MM.1S (cell line): ENCODE results near the gene ATP5F1E.

Experiments
- EZH2 ChIP-seq: fragments of 300-600 bp; sonication (generic); optimal IDR thresholded peaks from 2 replicates; pipeline ENCODE3; 2017; ENCODE audit warnings: low read depth, mild to moderate bottlenecking, antibody characterized with exemption, low read length, mixed read lengths
- TF ChIP-seq, protein P1 (sequence below): fragments of 300-600 bp; sonication (generic); IDR thresholded peaks from 2 replicates; pipeline ENCODE4 v1.5.1; 2016; ENCODE audit warnings: antibody characterized with exemption, low read length, mixed read lengths

DNA sequence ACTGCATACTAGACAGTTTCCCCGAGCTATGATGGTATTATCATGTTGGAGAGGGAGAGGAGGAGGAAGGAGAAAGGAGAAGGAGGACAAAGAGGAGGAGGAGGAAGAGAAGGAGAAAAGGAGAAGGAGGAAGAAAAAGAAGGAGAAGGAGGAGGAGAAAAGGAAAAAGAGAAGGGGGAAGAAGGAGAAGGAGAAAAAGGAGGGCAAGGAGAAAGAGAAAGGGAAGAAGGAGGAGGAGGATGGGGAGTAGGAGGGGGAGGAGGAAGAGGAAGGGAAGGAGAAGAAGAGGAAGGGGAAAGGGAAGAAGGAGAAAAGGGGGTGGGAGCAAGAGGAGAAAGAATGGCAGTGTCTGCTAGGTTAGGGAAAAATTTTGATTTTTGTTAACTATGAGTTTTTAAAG lies 45.6 kb upstream of the ATP5F1E start:
- TF ChIP-seq, protein P1, sequence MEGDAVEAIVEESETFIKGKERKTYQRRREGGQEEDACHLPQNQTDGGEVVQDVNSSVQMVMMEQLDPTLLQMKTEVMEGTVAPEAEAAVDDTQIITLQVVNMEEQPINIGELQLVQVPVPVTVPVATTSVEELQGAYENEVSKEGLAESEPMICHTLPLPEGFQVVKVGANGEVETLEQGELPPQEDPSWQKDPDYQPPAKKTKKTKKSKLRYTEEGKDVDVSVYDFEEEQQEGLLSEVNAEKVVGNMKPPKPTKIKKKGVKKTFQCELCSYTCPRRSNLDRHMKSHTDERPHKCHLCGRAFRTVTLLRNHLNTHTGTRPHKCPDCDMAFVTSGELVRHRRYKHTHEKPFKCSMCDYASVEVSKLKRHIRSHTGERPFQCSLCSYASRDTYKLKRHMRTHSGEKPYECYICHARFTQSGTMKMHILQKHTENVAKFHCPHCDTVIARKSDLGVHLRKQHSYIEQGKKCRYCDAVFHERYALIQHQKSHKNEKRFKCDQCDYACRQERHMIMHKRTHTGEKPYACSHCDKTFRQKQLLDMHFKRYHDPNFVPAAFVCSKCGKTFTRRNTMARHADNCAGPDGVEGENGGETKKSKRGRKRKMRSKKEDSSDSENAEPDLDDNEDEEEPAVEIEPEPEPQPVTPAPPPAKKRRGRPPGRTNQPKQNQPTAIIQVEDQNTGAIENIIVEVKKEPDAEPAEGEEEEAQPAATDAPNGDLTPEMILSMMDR = no peak
- no peak for TF ChIP-seq EZH2
